GM21786 (cell line): ENCODE measurements around the gene NPHS1.
"Not testable (repeated sequence)": the region's sequence is repeated elsewhere in the genome, so short reads cannot be mapped to it uniquely, and the experiment has no call there.

ENCODE experiments used
- ATAC-seq: cut with Tn5 transposase; IDR thresholded peaks from one replicate; pipeline ENCODE4 v1.9.1; 2021; ENCODE audit not compliant: unreplicated experiment

Gene NPHS1

GRCh38 chr19:35874392-35874930 is 22.2 kb upstream of the NPHS1 start:
- ATAC-seq: no peak

DNA sequence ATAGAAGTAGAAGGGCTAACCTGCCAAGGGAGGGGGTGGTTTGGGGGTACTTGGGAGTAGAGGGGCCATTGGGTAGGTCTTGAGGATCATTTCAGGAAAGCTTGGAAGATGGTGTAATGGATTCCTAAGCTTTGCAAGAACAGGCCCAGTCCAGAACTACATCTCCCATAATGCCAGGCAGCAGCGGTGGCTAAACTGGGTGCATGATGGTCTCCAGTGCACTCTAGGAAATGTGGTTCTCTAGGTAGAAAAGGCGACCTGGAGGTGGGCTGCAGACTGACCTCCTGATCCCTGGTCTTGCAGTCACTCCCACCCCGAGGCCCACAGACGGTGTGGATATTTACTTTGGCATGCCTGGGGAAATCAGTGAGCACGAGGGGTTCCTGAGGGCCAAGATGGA is 19.9 kb upstream of the NPHS1 start:
- no peak for ATAC-seq

GRCh38 chr19:35871611-35872010 is 19.3 kb upstream of the NPHS1 start:
- no peak for ATAC-seq

- ATAC-seq: no peak
Measured at GRCh38 chr19:35870798-35871197, 18.5 kb upstream of the NPHS1 start.

- not testable (repeated sequence) for ATAC-seq
Measured at GRCh38 chr19:35870124-35870736, 17.9 kb upstream of the NPHS1 start.

DNA sequence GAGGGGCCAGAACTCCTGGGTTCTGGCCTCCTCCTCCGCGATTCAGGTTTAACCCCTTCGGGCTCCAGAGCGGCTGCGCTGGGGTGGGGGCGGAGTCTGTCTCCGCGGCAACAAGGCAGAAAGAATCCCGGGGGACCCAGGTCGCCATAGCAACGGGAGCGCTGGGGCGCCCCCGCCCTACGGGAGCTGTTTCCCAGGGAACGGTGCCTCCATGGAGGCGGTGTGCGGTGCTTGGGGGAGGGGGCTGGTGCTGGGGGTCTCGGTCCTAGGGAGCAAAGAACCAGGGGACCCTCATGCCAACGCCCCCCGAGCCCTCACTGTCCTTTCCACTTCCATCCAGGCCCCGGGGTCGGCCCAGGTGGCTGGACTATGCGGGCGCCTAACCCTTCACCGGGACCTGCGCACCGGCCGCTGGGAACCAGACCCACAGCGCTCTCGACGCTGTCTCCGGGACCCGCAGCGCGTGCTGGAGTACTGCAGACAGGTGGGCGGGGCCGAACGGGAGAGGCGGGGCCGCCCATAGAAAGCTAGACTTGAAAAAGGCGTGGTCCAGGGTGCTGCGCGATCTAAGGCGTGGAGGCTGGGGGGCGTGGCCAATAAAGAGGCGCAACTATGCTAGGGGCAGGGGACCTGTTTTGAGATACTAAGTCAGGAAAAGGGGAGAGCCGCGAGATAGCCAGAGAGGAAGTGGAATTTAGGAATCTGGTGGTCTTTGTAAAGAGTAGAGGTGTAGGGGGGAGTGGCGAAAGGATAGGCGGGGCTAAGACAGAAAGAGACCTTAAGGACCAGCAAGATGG is 17.2 kb upstream of the NPHS1 start:
- ATAC-seq: peak; percentile 48

- no peak for ATAC-seq
Measured at GRCh38 chr19:35868823-35869326, 16.6 kb upstream of the NPHS1 start.

DNA sequence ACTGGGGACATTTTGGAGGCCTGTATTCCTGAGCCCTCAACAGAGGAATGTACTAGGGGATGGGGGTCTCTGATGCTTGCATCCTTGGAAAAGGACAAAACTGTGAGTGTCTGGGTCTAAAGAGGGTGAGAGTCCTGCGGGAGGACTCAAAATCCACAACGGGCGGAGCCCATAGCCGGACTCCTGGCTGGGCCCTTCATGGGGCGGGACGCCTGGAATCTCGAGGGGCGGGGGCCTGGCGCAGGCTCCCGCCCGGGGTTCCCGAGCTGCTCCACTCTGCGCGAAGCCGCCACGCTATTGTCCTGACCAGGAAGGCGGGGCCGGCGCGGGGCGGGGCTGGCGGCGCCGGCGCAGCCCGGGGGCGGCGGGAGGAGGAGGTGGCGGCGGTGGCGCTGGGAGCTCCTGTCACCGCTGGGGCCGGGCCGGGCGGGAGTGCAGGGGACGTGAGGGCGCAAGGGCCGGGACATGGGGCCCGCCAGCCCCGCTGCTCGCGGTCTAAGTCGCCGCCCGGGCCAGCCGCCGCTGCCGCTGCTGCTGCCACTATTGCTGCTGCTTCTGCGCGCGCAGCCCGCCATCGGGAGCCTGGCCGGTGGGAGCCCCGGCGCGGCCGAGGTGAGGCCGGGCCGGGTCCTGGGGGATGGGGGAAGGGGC is 16.0 kb upstream of the NPHS1 start, which contains the start of gene APLP1:
Gene APLP1, plus strand, starts transcription at position 403 of the 651 bp plus-strand sequence. Its CDS starts 63 bp downstream, at position 466.
- no peak for ATAC-seq

- no peak for ATAC-seq
Measured at GRCh38 chr19:35863018-35863417, 10.7 kb upstream of the NPHS1 start.

DNA sequence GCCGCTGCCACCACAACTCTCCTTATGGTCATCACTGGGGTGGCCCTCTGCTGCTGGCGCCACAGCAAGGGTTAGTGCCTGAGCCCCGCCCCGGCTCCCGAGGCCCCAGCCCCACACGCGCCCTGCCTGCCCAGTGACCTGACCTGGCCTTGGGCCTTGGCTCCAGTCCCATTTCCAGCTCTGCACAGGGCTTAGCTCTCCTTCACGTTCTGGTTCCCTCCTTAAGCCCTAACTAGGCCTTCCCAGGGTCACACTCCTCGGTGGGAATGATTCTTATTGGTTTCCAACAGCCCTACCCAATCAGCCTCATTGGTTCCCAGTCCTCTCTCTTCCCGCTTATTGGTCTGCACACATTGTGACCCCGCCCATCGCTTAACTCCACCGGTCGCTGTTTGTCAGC is 10.2 kb upstream of the NPHS1 start:
- no peak for ATAC-seq

- no peak for ATAC-seq
Measured at GRCh38 chr19:35861640-35862160, 9.4 kb upstream of the NPHS1 start.

DNA sequence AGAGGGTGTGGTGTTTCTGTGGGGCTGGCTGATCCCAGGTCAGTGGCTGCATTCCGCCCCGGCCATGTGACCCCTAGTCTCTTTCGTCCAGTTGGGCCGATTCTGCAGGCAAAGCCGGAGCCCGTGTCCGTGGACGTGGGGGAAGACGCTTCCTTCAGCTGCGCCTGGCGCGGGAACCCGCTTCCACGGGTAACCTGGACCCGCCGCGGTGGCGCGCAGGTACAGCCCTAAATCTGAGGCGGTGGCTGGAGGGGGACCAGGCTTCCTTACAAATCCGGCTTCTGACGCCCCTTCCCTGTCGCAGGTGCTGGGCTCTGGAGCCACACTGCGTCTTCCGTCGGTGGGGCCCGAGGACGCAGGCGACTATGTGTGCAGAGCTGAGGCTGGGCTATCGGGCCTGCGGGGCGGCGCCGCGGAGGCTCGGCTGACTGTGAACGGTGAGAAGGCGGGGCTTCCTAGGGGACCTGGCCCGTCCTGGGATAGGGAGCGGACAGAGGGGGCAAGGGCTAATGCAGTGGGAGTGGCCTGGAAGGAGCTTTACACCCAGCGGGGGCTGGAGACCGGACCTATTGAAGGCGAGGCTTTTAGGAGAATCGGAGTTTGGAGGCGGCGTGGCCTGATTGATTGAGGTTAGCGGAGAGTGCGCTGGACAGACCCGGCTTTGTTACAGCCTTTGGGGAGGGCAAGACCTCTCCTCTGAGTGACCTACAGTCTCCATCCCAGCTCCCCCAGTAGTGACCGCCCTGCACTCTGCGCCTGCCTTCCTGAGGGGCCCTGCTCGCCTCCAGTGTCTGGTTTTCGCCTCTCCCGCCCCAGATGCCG is 8.7 kb upstream of the NPHS1 start:
- ATAC-seq: no peak

DNA sequence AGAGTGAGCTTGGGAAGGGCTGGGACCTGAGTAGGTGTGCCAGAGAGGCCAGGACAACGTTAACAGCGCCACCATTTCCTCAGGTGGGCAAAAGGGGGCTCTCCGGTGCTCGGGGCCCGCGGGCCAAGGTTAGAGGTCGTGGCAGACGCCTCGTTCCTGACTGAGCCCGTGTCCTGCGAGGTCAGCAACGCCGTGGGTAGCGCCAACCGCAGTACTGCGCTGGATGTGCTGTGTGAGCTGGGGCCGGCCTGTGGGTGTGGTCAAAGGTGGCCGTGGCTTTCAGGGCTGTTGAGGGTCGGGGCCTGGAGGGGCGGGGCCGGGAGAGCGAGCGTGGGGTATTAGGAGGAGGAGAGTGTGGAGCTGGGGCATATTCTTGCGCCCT is 8.1 kb upstream of the NPHS1 start:
- no peak for ATAC-seq

DNA sequence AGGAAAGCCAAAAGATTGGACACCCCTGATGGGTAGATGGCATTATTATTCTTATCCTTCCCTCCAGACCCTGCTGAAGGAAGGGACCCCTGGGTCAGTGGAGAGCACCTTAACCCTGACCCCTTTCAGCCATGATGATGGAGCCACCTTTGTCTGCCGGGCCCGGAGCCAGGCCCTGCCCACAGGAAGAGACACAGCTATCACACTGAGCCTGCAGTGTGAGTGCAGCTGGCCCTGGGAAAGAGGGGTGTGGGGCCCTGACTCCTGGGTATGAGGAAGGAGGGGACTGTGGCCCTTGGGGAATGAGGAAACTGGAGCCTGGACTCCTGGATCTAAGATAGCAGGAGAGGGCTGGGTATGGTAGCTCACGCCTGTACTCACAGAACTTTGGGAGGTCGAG is 7.1 kb upstream of the NPHS1 start:
- ATAC-seq: no peak

- no peak for ATAC-seq
Measured at GRCh38 chr19:35858311-35858710, 6.0 kb upstream of the NPHS1 start.

DNA sequence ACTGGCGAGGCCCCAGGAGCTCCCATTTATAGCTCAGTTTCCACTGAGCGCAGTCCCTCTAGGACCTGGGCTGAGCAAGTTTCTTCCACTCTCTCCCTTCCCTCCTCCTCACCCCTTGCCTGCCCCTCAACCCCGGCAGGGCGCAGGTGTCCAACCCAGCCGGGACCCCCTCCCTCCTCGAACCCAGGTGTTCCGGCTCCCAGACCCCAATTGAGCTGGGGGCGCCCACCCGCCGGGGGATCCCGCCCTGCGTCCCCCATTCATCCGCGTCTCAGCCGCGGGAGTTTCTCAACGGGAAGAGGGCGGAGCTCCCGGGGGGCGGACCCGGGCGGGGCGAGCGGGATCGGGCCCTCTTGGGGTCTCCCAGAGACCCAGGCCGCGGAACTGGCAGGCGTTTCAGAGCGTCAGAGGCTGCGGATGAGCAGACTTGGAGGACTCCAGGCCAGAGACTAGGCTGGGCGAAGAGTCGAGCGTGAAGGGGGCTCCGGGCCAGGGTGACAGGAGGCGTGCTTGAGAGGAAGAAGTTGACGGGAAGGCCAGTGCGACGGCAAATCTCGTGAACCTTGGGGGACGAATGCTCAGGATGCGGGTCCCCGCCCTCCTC is 4.3 kb upstream of the NPHS1 start, which contains the start of gene KIRREL2:
Gene KIRREL2, plus strand, starts transcription at position 366 of the 604 bp plus-strand sequence. Its CDS starts 209 bp downstream, at position 575.
- no peak for ATAC-seq

DNA sequence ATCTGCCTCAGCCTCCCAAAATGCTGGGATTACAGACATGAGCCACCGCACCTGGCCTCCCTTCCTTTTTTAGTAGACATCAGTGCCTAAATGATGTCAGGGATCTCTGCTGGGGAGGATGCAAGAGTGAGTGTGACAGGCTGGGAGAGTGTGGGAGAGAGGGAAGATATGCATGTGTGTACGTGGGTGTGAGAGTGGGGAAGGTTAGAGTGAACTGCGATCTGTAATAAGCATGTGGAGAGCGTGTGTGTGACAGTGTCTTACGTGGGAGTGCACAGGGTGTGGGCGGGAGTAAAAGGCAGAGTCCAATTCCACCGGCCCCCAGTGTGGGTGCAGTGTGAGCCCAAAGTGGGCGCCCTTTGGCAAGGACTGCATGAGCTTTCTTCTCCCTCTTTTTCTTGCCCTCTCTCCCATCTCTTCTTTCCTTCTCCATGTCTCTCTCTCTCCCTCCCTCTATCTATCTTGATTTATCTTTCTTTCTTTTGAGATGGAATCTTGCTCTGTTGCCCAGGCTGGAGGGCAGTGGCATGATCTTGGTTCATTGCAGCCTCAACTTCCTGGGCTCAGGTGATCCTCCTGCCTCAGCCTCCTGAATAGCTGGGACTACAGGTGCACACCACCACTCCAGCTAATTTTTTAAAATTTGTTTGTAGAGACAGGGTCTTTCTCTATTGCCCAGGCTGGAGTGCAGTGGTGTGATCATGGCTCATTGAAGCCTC is 893 bp upstream of the NPHS1 start:
- no peak for ATAC-seq

DNA sequence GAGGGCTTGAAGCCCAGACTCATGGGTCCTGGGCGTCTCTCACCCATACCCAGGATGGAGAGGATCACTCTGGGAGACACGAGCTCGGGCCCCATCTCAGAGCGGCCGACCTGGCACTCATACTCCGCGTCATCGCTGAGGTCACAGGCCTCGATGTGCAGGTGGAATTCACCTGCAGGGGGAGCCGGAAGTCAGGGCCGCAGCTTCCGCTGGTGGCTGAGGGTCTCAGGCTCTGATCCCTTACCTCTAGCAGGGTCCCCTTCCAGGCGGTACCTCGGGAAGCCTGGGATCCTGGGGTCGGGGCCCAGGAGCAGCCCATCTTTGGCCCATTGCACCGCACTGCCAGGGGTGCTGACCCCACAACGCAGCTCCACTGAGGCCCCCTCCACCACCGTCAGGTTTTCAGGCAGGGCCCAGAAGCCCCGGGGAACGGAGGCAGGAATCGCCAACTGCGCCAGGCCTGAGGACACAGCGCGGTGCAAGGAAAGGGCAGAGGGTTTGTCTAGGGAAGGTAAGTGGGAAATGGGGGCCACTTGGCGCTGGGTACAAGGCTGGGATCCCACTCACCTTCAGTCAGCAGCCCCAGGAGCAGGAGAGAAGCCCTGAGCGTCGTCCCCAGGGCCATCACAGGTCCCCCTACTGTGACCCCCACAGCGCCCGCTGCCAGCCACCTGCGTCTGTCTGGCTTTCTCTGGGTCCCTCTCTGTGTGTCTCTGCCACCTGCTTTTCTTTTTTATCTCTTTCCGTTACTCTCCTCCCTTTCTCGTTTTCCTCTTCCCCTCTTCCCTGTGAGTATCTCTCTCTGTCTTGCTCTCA is 883 bp downstream of the NPHS1 start:
- no peak for ATAC-seq
